Lung (tissue), 12 donors: ENCODE measurements around the gene UHRF2. TPM values are rescaled to one million over a fixed set of nuclear protein-coding genes. Genes with fewer than 3 reads are reported as not detected.

ENCODE experiments used
- ATAC-seq: fragments of 200-7000 bp; cut with Tn5 transposase; one replicate; pipeline ENCODE4 v1.9.1; 2020; ENCODE audit warnings: moderate number of reproducible peaks; ENCODE audit not compliant: insufficient read depth, low FRiP score
- DNase-seq, 3 donors: peaks; one replicate each; pipeline ENCODE4 v3.0.0-alpha.2; 2013 to 2017
- H3K27ac ChIP-seq, 2 donors: one replicate each; pipeline ENCODE4 v1.5.1; 2013; ENCODE audit warnings: mild to moderate bottlenecking in 2 of 2, moderate library complexity in 2 of 2, control low read depth in 1 of 2, inconsistent platforms in 1 of 2, low read depth in 1 of 2, low read length in 1 of 2
- H3K27me3 ChIP-seq, 3 donors: one replicate each; pipeline ENCODE4 v1.5.1; 2013; ENCODE audit warnings: low read length in 2 of 3; ENCODE audit not compliant: control insufficient read depth in 3 of 3, insufficient read depth in 3 of 3
- H3K36me3 ChIP-seq, 4 donors: one replicate each; pipeline ENCODE4 v1.5.1; 2013; ENCODE audit warnings: low read length in 4 of 4, mild to moderate bottlenecking in 1 of 4, moderate library complexity in 1 of 4; ENCODE audit not compliant: control insufficient read depth in 4 of 4, insufficient read depth in 4 of 4
- H3K4me1 ChIP-seq, 5 donors: one replicate each; pipeline ENCODE4 v1.5.1; 2013; ENCODE audit warnings: low read length in 5 of 5, mild to moderate bottlenecking in 2 of 5, moderate library complexity in 1 of 5; ENCODE audit not compliant: control insufficient read depth in 5 of 5, insufficient read depth in 5 of 5
- H3K4me3 ChIP-seq: one replicate; pipeline ENCODE4 v1.5.1; 2013; ENCODE audit warnings: mild to moderate bottlenecking, control low read depth, moderate library complexity
- H3K9ac ChIP-seq, 2 donors: one replicate each; pipeline ENCODE4 v1.5.1; 2013; ENCODE audit warnings: low read length in 2 of 2, control low read depth in 1 of 2; ENCODE audit not compliant: insufficient read depth in 1 of 2
- H3K9me3 ChIP-seq, 4 donors: one replicate each; pipeline ENCODE4 v1.5.1; 2013; ENCODE audit warnings: low read length in 3 of 4, mild to moderate bottlenecking in 1 of 4, moderate library complexity in 1 of 4; ENCODE audit not compliant: control insufficient read depth in 4 of 4, insufficient read depth in 3 of 4
- CTCF ChIP-seq: IDR thresholded peaks from 2 replicates; pipeline ENCODE4 v1.5.1; 2012; ENCODE audit warnings: mild to moderate bottlenecking; ENCODE audit errors: control extremely low read depth, extremely low read depth
- WGBS, 2 donors: extraction: QIAGEN DNeasy Blood & Tissue Kit; methylation state at CpG; one replicate each; pipeline ENCODE4 v1.1.7; 2013; 5-methylcytosine and 5-hydroxymethylcytosine counted together
- polyA plus RNA-seq, 2 donors: library from polyadenylated mRNA; stranded (reverse); fragments of 200-250 nt; gene quantifications; one replicate each; pipeline ENCODE4 v1.2.1, GENCODE V29; 2013
- total RNA-seq, 2 donors: library from RNA; depleted of rRNA in 1 of 2; stranded (reverse); fragments of >200 nt in 1 of 2; gene quantifications; one replicate each; pipeline ENCODE4 v1.2.1, GENCODE V29; 2014 to 2021
- donor health status: control.
- donor health status: control.
- donor health status: Bipolar disorder and iron deficiency.
- donor health status: healthy.
- donor health status: DM: yes; HTN: yes; CAD: no.

UHRF2 gene
- total and polyA plus RNA-seq, 4 donors, result 13.4 to 108 (median 22.1) TPM

DNA sequence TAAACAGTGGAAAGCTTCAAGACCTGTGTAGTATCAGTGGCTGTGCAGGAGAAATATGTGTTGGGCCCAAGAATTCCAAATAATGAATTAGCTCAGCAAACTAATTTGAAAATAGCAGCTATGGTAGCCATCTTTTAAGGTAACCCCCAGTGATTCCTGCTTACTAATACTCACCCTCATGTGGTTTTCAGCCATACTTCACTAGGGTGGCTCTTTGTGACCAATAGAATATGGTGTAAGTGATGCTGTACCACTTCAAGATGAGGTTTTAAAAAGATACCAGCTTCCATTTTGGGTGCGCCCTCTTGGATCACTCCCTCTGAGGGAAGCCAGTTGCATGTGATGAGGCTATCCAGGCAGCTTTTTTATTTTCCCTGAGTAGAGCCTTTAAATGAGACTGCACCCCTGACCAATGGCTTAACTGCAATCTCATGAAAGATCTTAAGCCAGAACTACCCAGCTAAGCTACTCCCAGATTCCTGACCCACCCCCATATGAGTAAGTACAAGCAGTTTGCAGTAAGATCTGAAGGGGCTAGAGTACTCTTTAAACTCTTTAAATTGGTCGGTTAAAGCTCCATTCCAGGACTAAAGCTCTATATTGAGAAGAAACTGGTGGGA lies 58.3 kb downstream of the UHRF2 start:
- 65 to 87% methylated on average over 2 of the region's 2 CpGs for WGBS, 2 donors
- H3K36me3 ChIP-seq, result peaks cover 0 to 10% (median 3%) of the 10 kb centered on the region in 4 donors

GRCh38 chr9:6473151-6473550 lies 60.2 kb downstream of the UHRF2 start:
- peaks cover 0 to 3% (median 0%) of the 10 kb centered on the region in 5 donors for H3K4me1 ChIP-seq
- peaks cover 2 to 17% (median 5%) of the 10 kb centered on the region in 4 donors for H3K36me3 ChIP-seq
- ATAC-seq (no peak), DNase-seq (peak in 2 of 3 donors; percentile 4 to 11)
- H3K4me3 ChIP-seq, result no peak overlapping the region
- H3K27ac ChIP-seq, result no peak overlapping the region
- no peaks in the 10 kb centered on the region for H3K27me3 ChIP-seq
- H3K9ac ChIP-seq, result no peak overlapping the region
- WGBS, 2 donors, result 85 to 92% methylated on average over 2 of the region's 2 CpGs
- no peaks in the 10 kb centered on the region for H3K9me3 ChIP-seq
- TF ChIP-seq CTCF, result no peak

More for the DNA sequence above, 58.3 kb downstream of the UHRF2 start:
- ATAC-seq (no peak), DNase-seq (no peak)
- no peak overlapping the region for H3K9ac ChIP-seq
- H3K4me3 ChIP-seq, result no peak overlapping the region
- no peak overlapping the region for H3K27ac ChIP-seq
- no peak for TF ChIP-seq CTCF
- no peaks in the 10 kb centered on the region for H3K27me3 ChIP-seq
- peaks cover 0 to 7% (median 0%) of the 10 kb centered on the region in 5 donors for H3K4me1 ChIP-seq
- H3K9me3 ChIP-seq, result no peaks in the 10 kb centered on the region

- ATAC-seq (no peak), DNase-seq (no peak)
- H3K4me3 ChIP-seq, result no peak overlapping the region
- no peaks in the 10 kb centered on the region for H3K4me1 ChIP-seq
- no peak overlapping the region for H3K27ac ChIP-seq
- 71 to 93% methylated on average over 2 of the region's 2 CpGs for WGBS, 2 donors
- TF ChIP-seq CTCF, result no peak
- no peak overlapping the region for H3K9ac ChIP-seq
- H3K9me3 ChIP-seq, result no peaks in the 10 kb centered on the region
- H3K36me3 ChIP-seq, result peaks cover 14 to 38% (median 19%) of the 10 kb centered on the region in 4 donors
- H3K27me3 ChIP-seq, result no peaks in the 10 kb centered on the region
Observed at GRCh38 chr9:6479959-6480358, 67.0 kb downstream of the UHRF2 start.

DNA sequence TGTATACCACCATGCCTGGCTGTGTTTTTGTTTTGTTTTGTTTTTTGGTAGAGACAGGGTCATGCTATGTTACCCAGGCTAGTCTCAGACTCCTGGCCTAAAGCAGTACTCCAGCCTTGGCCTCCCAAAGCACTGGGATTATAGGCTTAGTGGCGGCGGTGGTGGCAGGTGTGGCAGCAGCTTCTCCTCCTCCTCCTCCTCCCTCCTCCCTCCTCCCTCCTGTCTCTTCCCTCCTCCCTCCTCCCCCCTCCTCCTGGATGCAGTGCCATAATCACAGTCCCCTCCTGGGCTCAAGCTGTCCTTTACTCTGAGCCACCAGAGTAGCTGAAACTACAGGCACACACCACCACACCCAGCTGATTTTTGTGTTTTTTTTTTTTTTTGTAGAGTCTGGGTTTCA lies 71.2 kb downstream of the UHRF2 start:
- ATAC-seq (no peak), DNase-seq (no peak)
- Histone ChIP-seq H3K9ac (no peak overlapping the region), H3K4me1 (no peaks in the 10 kb centered on the region), H3K27ac (no peak overlapping the region), H3K9me3 (no peaks in the 10 kb centered on the region), H3K36me3 (peaks cover 13 to 34% (median 19%) of the 10 kb centered on the region in 4 donors), H3K27me3 (no peaks in the 10 kb centered on the region), H3K4me3 (no peak overlapping the region)
- WGBS, 2 donors, result 96 to 98% methylated on average over 2 of the region's 2 CpGs
- no peak for TF ChIP-seq CTCF
